ENCODE results near the gene AGFG1.

- TF ChIP-seq CTCF (conservative IDR thresholded peaks at IDR 0.05) = no peak
- TF ChIP-seq EZH2 (IDR thresholded peaks at IDR 0.05; ENCODE audit: low read depth) = no peak
These were observed 56.8 kb downstream of the AGFG1 start for GRCh38 chr2:227528803-227529202.
